Thoracic aorta (tissue), 2 donors: ENCODE data around the gene ARHGEF28. TPM values are rescaled to one million over a fixed set of nuclear protein-coding genes. Genes with fewer than 3 reads are reported as not detected.
A peak's percentile ranks its signal among the peaks of the same experiment; 100 is the strongest.

Source experiments
- ATAC-seq: fragments of 150-250 bp; one replicate; pipeline ENCODE4 v1.8.0; 2017; ENCODE audit warnings: low read depth; ENCODE audit not compliant: insufficient number of reproducible peaks, low FRiP score
- DNase-seq: peaks from one replicate; pipeline ENCODE4 v3.0.0-alpha.2; 2020; ENCODE audit warnings: low spot score
- H3K27ac ChIP-seq, 2 donors: fragments of 200-600 bp; sonication (generic); 1 replicate in 1 of 2; 2 replicates in 1 of 2; pipeline ENCODE4 v1.5.1; 2016; ENCODE audit warnings: mild to moderate bottlenecking in 2 of 2, moderate library complexity in 2 of 2
- H3K27me3 ChIP-seq: fragments of 200-600 bp; sonication (generic); replicated peaks from 2 replicates; pipeline ENCODE4 v1.6.0; 2016; ENCODE audit warnings: mild to moderate bottlenecking; ENCODE audit not compliant: insufficient read depth
- H3K36me3 ChIP-seq: fragments of 200-600 bp; sonication (generic); one replicate; pipeline ENCODE4 v1.5.1; 2016
- H3K4me1 ChIP-seq, 2 donors: fragments of 200-600 bp; sonication (generic); 1 replicate in 1 of 2; 2 replicates in 1 of 2; pipeline versions ENCODE4 v1.5.1 to v1.6.0; 2016; ENCODE audit warnings: low read depth in 2 of 2, mild to moderate bottlenecking in 1 of 2; ENCODE audit not compliant: control insufficient read depth in 1 of 2
- H3K4me3 ChIP-seq: fragments of 200-600 bp; sonication (generic); 2 replicates; pipeline ENCODE4 v1.5.1; 2016; ENCODE audit warnings: mild to moderate bottlenecking
- H3K9me3 ChIP-seq: fragments of 200-600 bp; sonication (generic); 2 replicates; pipeline ENCODE4 v1.5.1; 2016
- total RNA-seq, 2 donors: library from RNA; depleted of rRNA; stranded (reverse); fragments of >200 nt; gene quantifications; one replicate each; pipeline versions ENCODE4 v1.1.0 to v1.2.3, GENCODE V29; 2016
- TF ChIP-seq, protein P1 (sequence below): fragments of 200-600 bp; sonication (generic); IDR thresholded peaks from one replicate; pipeline ENCODE4 v1.5.1; 2019; ENCODE audit warnings: antibody characterized with exemption

ARHGEF28 gene
- total RNA-seq, 2 donors from 2014 or later = 35.5 to 40.8 TPM

DNA sequence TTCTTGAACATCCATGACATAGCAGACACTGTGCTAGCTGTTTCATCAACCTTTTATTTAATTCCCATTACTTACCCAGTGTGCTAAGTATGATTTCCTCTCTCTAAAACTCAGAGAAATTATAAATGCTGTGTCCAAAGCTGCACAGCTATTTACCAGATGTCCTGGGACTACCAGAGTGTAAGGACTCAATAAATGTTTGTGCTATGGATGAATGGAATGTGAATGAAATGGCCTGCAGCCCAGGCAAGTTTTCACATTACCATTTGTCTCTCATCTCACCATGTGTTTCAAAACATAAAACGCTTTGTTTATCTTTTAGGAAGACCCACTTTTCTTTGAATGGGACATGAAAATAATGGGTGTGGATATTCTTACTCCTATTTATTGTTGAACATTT is 96.2 kb downstream of the ARHGEF28 start:
- peaks cover 0 to 10% of the 10 kb centered on the region in 2 donors for H3K4me1 ChIP-seq
- TF ChIP-seq, protein P1, sequence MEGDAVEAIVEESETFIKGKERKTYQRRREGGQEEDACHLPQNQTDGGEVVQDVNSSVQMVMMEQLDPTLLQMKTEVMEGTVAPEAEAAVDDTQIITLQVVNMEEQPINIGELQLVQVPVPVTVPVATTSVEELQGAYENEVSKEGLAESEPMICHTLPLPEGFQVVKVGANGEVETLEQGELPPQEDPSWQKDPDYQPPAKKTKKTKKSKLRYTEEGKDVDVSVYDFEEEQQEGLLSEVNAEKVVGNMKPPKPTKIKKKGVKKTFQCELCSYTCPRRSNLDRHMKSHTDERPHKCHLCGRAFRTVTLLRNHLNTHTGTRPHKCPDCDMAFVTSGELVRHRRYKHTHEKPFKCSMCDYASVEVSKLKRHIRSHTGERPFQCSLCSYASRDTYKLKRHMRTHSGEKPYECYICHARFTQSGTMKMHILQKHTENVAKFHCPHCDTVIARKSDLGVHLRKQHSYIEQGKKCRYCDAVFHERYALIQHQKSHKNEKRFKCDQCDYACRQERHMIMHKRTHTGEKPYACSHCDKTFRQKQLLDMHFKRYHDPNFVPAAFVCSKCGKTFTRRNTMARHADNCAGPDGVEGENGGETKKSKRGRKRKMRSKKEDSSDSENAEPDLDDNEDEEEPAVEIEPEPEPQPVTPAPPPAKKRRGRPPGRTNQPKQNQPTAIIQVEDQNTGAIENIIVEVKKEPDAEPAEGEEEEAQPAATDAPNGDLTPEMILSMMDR = no peak
- H3K27ac ChIP-seq = no peak overlapping the region
- no peaks in the 10 kb centered on the region for H3K27me3 ChIP-seq
- no peak for DNase-seq
- no peak overlapping the region for H3K4me3 ChIP-seq
- ATAC-seq = no peak
- no peaks in the 10 kb centered on the region for H3K9me3 ChIP-seq
- no peaks in the 10 kb centered on the region for H3K36me3 ChIP-seq

DNA sequence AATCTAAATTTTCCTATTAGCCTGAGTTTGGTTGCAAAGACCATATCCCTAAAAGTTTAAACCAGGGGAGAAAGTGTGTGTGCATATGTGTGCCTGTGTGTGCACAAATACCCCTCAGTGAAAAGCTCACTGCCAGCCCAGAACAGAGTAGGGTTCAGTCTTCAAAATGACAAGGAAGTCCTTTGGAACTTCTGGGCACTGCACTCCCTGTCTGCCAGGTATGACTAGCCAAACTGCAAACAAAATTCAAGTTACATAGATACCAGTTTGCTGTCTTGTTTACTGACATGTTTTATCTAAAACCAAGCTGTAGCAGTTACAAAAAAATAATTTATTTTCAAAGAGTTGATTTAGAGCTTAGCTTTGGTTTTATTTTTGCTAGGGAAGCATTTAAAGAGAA is 100.1 kb downstream of the ARHGEF28 start:
- TF ChIP-seq, protein P1 = no peak
- Histone ChIP-seq H3K27ac (no peak overlapping the region), H3K9me3 (no peaks in the 10 kb centered on the region), H3K27me3 (no peaks in the 10 kb centered on the region), H3K36me3 (no peaks in the 10 kb centered on the region), H3K4me1 (peaks cover 5 to 41% of the 10 kb centered on the region in 2 donors), H3K4me3 (no peak overlapping the region)
- ATAC-seq (no peak), DNase-seq (no peak)

DNA sequence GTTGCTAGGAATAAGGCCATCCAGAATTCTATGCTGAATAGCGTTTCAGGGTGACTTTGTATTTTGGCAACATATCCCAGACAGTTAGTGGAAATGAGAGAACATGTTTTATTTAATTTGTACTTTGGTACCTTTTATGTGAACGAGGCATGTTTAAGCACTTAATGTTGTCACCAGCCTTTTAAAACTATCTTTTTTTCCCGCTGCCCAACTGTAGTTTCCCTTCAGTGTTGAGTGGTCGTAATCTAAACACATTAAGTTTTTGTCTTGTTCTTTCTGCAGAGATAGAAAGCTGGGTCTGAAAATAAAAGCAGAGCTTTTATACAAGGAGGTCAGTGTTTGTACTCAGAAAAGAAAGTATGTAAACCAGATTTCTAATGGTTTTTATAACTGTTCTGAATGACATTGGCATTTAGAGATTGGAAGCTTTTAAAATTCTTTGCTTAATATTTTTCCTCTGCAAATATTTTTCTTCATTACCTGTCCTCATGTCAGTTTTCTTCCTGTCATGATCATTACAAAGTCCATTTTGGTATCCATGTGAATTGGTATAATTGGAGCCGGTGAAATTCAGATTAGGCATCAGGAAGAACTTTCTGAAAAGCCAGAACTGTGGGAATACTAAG is 100.7 kb downstream of the ARHGEF28 start:
- H3K4me3 ChIP-seq = no peak overlapping the region
- ATAC-seq (no peak), DNase-seq (no peak)
- TF ChIP-seq, protein P1 = no peak
- H3K9me3 ChIP-seq = no peaks in the 10 kb centered on the region
- peak overlapping the region; percentile 67 to 71 for H3K27ac ChIP-seq
- H3K27me3 ChIP-seq = no peaks in the 10 kb centered on the region
- peaks cover 11 to 44% of the 10 kb centered on the region in 2 donors for H3K4me1 ChIP-seq
- no peaks in the 10 kb centered on the region for H3K36me3 ChIP-seq

DNA sequence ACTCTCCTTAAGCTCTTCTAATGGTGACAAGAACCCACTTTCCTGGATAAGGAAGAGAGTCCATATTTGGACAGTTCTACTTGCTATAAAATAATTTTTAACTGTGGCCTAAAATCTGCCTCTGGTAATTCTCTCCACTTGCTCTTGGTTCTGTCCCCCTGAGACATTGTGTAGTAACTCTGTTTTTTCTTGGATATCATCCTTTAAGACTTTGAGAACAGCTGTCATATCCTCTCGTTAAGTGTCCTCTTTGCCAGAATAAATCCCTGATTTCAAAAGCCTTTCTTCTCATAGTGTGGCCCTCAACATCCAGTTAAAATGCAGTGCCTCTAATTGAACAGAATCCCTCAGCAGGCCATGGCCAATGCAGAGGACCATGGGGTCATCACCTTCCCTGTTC is 101.5 kb downstream of the ARHGEF28 start:
- peaks cover 11 to 44% of the 10 kb centered on the region in 2 donors for H3K4me1 ChIP-seq
- no peak for ATAC-seq

DNA sequence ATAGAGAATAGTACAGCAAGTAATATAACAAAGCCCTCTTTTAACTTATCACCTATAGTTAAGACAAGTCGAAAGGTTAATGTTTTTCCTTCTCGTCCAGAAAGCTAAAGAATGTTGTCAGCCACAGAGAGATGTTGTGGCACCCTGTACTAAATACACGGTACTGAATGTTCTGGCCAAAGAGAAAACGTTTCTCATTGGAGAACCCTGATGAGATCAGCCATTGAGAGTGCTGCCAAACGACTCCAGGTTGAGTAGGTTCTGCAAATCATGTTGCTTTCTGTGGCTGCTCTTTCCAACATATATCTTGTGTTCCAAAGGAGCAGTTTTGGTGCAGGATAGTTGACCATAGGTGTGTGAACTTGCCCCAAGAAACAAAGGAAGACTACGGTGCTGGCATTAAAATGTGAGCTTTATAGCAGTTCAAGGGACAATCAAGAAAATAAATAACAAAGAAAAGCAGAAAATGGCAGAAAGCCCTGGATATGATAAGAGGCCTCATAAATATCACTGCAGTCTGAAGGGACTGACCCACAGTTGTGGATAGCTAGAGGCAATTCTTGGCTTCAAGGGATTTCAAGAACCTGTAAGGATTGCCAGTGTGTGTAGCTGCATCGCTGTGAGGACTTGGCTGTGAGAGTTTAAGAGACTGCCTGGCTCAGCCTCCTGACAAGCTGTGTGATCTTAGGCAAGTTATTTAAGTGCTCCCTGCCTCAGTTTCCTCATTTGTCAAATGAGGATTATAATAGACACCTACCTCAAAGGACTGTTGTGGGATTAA is 102.7 kb downstream of the ARHGEF28 start:
- no peaks in the 10 kb centered on the region for H3K9me3 ChIP-seq
- no peak for ATAC-seq
- H3K4me1 ChIP-seq = peaks cover 16 to 53% of the 10 kb centered on the region in 2 donors
- no peak overlapping the region for H3K4me3 ChIP-seq
- H3K27me3 ChIP-seq = no peaks in the 10 kb centered on the region
- H3K36me3 ChIP-seq = no peaks in the 10 kb centered on the region
- peak overlapping the region; percentile 67 to 71 for H3K27ac ChIP-seq
- DNase-seq = no peak
- TF ChIP-seq, protein P1 = no peak

More for the DNA sequence above, 101.5 kb downstream of the ARHGEF28 start:
- H3K27me3 ChIP-seq = no peaks in the 10 kb centered on the region
- H3K27ac ChIP-seq = peak overlapping the region; percentile 67 to 71
- no peak overlapping the region for H3K4me3 ChIP-seq
- TF ChIP-seq, protein P1 = no peak
- no peaks in the 10 kb centered on the region for H3K9me3 ChIP-seq
- no peak for DNase-seq
- no peaks in the 10 kb centered on the region for H3K36me3 ChIP-seq
